Karpas-422 (cell line): ENCODE measurements around the gene ANO6. TPM values are rescaled to one million over a fixed set of nuclear protein-coding genes. Genes with fewer than 3 reads are reported as not detected.

Source experiments
- DNase-seq: peaks from one replicate; pipeline ENCODE4 v3.0.0-alpha.2; 2015
- H2AFZ ChIP-seq: fragments of 200-600 bp; sonication (generic); 2 replicates; pipeline ENCODE4 v1.6.1; 2014; ENCODE audit warnings: antibody characterized with exemption, low read length, mixed read lengths
- H3K27ac ChIP-seq: fragments of 200-600 bp; sonication (generic); 2 replicates; pipeline ENCODE4 v1.5.1; 2014; ENCODE audit warnings: mild to moderate bottlenecking, low read length, moderate library complexity
- H3K27me3 ChIP-seq: fragments of 200-600 bp; sonication (generic); 2 replicates; pipeline ENCODE4 v1.6.1; 2014; ENCODE audit warnings: low read length, mixed read lengths
- H3K36me3 ChIP-seq: fragments of 200-600 bp; sonication (generic); 2 replicates; pipeline ENCODE4 v1.6.1; 2014; ENCODE audit warnings: low read length, mixed read lengths; ENCODE audit not compliant: insufficient read depth
- H3K4me1 ChIP-seq: fragments of 200-600 bp; sonication (generic); 2 replicates; pipeline ENCODE4 v1.6.1; 2014; ENCODE audit warnings: mild to moderate bottlenecking, low read length, mixed read lengths
- H3K4me2 ChIP-seq: fragments of 200-600 bp; sonication (generic); 2 replicates; pipeline ENCODE4 v1.6.1; 2014; ENCODE audit warnings: low read length, low read depth, mild to moderate bottlenecking; ENCODE audit not compliant: poor library complexity, severe bottlenecking
- H3K4me3 ChIP-seq: fragments of 200-600 bp; sonication (generic); 2 replicates; pipeline ENCODE4 v1.5.1; 2014; ENCODE audit warnings: mild to moderate bottlenecking, antibody characterized with exemption, low read length, mixed read lengths
- H3K79me2 ChIP-seq: fragments of 200-600 bp; sonication (generic); 2 replicates; pipeline ENCODE4 v1.6.1; 2014; ENCODE audit warnings: mild to moderate bottlenecking, low read length, mixed read lengths
- H3K9ac ChIP-seq: fragments of 200-600 bp; sonication (generic); 2 replicates; pipeline ENCODE4 v1.6.0; 2014; ENCODE audit warnings: low read length
- H3K9me2 ChIP-seq: fragments of 200-600 bp; sonication (generic), shearing (Covaris generic); replicated peaks from 2 replicates; pipeline ENCODE4 v1.6.0; 2014; ENCODE audit warnings: mild to moderate bottlenecking, low read length, moderate library complexity; ENCODE audit not compliant: insufficient read depth
- H3K9me3 ChIP-seq: fragments of 300-700, 200-600 bp; sonication (generic); 2 replicates; pipeline ENCODE4 v1.6.1; 2014; ENCODE audit warnings: low read length, mixed read lengths
- H4K20me1 ChIP-seq: fragments of 200-600 bp; sonication (generic); 2 replicates; pipeline ENCODE4 v1.6.1; 2014; ENCODE audit warnings: mild to moderate bottlenecking, antibody characterized with exemption, low read length, low read depth; ENCODE audit not compliant: insufficient read depth
- total RNA-seq: library from RNA; depleted of rRNA; stranded (reverse); fragments of >200 nt; shearing (Covaris generic); gene quantifications from 2 replicates; pipeline ENCODE4 v1.2.3, GENCODE V29; 2014; ENCODE audit warnings: low replicate concordance

Gene ANO6
- total RNA-seq, 1 experiment from 2014 or later = 1.1 TPM

- Histone ChIP-seq H3K9ac (no peak overlapping the region), H3K9me3 (no peaks in the 10 kb centered on the region), H3K4me3 (no peak overlapping the region), H4K20me1 (no peaks in the 10 kb centered on the region), H2AFZ (no peak overlapping the region), H3K4me1 (no peaks in the 10 kb centered on the region), H3K27ac (no peak overlapping the region), H3K9me2 (no peaks in the 10 kb centered on the region), H3K79me2 (no peaks in the 10 kb centered on the region), H3K27me3 (no peaks in the 10 kb centered on the region), H3K36me3 (no peaks in the 10 kb centered on the region), H3K4me2 (no peak overlapping the region)
- no peak for DNase-seq
Observed at GRCh38 chr12:45458238-45458637, 242.3 kb downstream of the ANO6 start.

DNA sequence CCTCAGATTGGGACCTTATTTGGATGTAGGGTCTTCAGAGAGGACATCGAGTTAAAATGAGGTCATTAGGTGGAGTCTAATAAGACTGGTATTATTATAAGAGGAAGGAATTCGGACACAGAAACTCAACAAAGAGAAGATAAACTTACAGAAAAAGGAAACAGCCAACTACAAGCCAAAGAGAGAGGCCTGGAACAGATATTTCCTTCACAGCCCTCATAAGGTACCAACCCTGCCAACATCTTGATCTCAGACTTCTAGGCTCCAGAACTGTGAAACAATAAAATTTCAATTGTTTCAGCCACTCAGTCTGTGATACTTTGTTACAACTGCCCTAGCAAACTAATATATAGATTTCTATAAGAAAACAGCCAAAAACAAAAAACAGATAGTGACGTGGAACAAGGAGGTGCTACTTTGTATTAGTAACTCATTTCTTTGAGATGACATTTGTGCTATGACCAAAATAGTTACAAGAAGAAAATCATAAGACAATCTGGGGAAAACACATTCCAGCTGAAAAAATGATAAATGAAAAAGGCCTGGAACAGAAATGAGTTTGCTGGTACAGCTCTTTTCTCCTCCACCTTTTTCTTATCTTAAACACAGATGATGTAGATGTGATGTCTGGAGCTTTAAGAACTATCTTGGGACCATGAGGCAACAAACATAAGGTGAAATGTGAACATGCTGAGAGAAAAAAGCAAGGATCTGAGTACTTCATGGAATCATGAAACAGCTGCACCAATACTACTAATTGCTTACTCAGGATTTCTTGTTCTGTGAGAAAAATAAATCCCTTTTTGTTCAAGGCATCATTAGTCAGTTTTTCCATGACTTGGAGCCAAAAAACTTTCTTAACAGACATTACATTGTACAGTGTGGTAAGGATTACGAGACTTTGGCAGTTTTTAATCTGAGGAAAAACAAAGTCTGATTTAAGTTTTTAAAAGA is 243.2 kb downstream of the ANO6 start:
- Histone ChIP-seq H3K4me3 (no peak overlapping the region), H3K79me2 (no peaks in the 10 kb centered on the region), H3K27ac (no peak overlapping the region), H3K9me2 (no peaks in the 10 kb centered on the region), H3K36me3 (no peaks in the 10 kb centered on the region), H4K20me1 (no peaks in the 10 kb centered on the region), H3K9ac (no peak overlapping the region), H3K4me1 (no peaks in the 10 kb centered on the region), H3K9me3 (no peaks in the 10 kb centered on the region), H3K4me2 (no peak overlapping the region), H2AFZ (no peak overlapping the region), H3K27me3 (no peaks in the 10 kb centered on the region)
- no peak for DNase-seq

- Histone ChIP-seq H3K9me3 (no peaks in the 10 kb centered on the region), H3K4me2 (no peak overlapping the region), H3K27me3 (no peaks in the 10 kb centered on the region), H3K4me3 (no peak overlapping the region), H3K27ac (no peak overlapping the region), H3K36me3 (no peaks in the 10 kb centered on the region), H3K4me1 (no peaks in the 10 kb centered on the region), H3K9me2 (no peaks in the 10 kb centered on the region), H3K9ac (no peak overlapping the region), H2AFZ (no peak overlapping the region), H3K79me2 (no peaks in the 10 kb centered on the region), H4K20me1 (no peaks in the 10 kb centered on the region)
- no peak for DNase-seq
Observed at GRCh38 chr12:45462506-45462905, 246.6 kb downstream of the ANO6 start.

- Histone ChIP-seq H3K4me3 (no peak overlapping the region), H3K9me3 (no peaks in the 10 kb centered on the region), H3K4me2 (no peak overlapping the region), H3K4me1 (no peaks in the 10 kb centered on the region), H3K79me2 (no peaks in the 10 kb centered on the region), H3K27me3 (no peaks in the 10 kb centered on the region), H3K9ac (no peak overlapping the region), H4K20me1 (no peaks in the 10 kb centered on the region), H3K27ac (no peak overlapping the region), H2AFZ (no peak overlapping the region), H3K36me3 (no peaks in the 10 kb centered on the region), H3K9me2 (no peaks in the 10 kb centered on the region)
- DNase-seq = no peak
Observed at GRCh38 chr12:45464699-45465098, 248.8 kb downstream of the ANO6 start.

- H3K9me3 ChIP-seq = no peaks in the 10 kb centered on the region
- no peak overlapping the region for H3K9ac ChIP-seq
- no peak overlapping the region for H2AFZ ChIP-seq
- DNase-seq = no peak
- H3K36me3 ChIP-seq = no peaks in the 10 kb centered on the region
- H3K27ac ChIP-seq = no peak overlapping the region
- H3K27me3 ChIP-seq = no peaks in the 10 kb centered on the region
- no peaks in the 10 kb centered on the region for H3K4me1 ChIP-seq
- H3K4me3 ChIP-seq = no peak overlapping the region
- no peaks in the 10 kb centered on the region for H4K20me1 ChIP-seq
- no peak overlapping the region for H3K4me2 ChIP-seq
- H3K9me2 ChIP-seq = no peaks in the 10 kb centered on the region
- H3K79me2 ChIP-seq = no peaks in the 10 kb centered on the region
Observed at GRCh38 chr12:45468751-45469615, 253.1 kb downstream of the ANO6 start.

DNA sequence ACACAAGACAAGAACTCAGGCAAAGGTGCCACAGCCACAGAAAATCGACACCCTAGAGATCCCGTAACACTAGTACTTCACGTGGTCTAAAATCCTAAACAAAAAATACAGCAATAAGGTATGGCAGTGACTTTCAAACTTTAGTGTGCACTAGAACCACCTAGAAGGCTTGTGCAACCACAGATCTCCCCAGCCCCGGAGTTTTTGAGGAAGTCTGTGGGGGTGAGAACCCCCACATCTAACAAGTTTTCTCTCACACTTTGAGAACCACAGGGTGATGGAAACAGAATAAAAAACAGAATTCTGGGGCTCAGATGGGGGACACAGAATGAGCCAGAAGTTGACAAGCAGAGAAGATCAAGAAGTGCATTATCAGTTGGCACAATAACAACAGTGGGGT is 254.0 kb downstream of the ANO6 start:
- Histone ChIP-seq H3K4me2 (no peak overlapping the region), H3K9me3 (no peaks in the 10 kb centered on the region), H3K27me3 (no peaks in the 10 kb centered on the region), H3K4me1 (no peaks in the 10 kb centered on the region), H3K4me3 (no peak overlapping the region), H3K36me3 (no peaks in the 10 kb centered on the region), H3K27ac (no peak overlapping the region), H2AFZ (no peak overlapping the region), H4K20me1 (no peaks in the 10 kb centered on the region), H3K9ac (no peak overlapping the region), H3K9me2 (no peaks in the 10 kb centered on the region), H3K79me2 (no peaks in the 10 kb centered on the region)
- DNase-seq = no peak

- Histone ChIP-seq H3K4me1 (no peaks in the 10 kb centered on the region), H3K9me3 (no peaks in the 10 kb centered on the region), H3K79me2 (no peaks in the 10 kb centered on the region), H4K20me1 (no peaks in the 10 kb centered on the region), H3K4me2 (no peak overlapping the region), H3K9me2 (no peaks in the 10 kb centered on the region), H3K27me3 (no peaks in the 10 kb centered on the region), H3K27ac (no peak overlapping the region), H3K36me3 (no peaks in the 10 kb centered on the region), H2AFZ (no peak overlapping the region), H3K4me3 (no peak overlapping the region), H3K9ac (no peak overlapping the region)
- no peak for DNase-seq
Observed at GRCh38 chr12:45473636-45474035, 257.7 kb downstream of the ANO6 start.

GRCh38 chr12:45475594-45475993 is 259.7 kb downstream of the ANO6 start:
- Histone ChIP-seq H3K27ac (no peak overlapping the region), H3K9me2 (no peaks in the 10 kb centered on the region), H3K4me3 (no peak overlapping the region), H4K20me1 (no peaks in the 10 kb centered on the region), H3K4me1 (no peaks in the 10 kb centered on the region), H2AFZ (no peak overlapping the region), H3K4me2 (no peak overlapping the region), H3K9me3 (no peaks in the 10 kb centered on the region), H3K27me3 (no peaks in the 10 kb centered on the region), H3K79me2 (no peaks in the 10 kb centered on the region), H3K36me3 (no peaks in the 10 kb centered on the region), H3K9ac (no peak overlapping the region)
- DNase-seq = no peak
